Stimulated activated CD8-positive, alpha-beta memory T cell treated with anti-CD3 and anti-CD28 coated beads, Interleukin-4, amount 100 ng/mL, for 24 hours (primary cell): ENCODE results near the gene S100A16.
"Not testable (repeated sequence)": the region's sequence is repeated elsewhere in the genome, so short reads cannot be mapped to it uniquely, and the experiment has no call there.

Experiments
- DNase-seq: peaks from one replicate; pipeline ENCODE4 v3.0.0-alpha.2; 2020; ENCODE audit warnings: low read depth

S100A16 gene

GRCh38 chr1:153585006-153585405, 27.9 kb downstream of the S100A16 start:
- DNase-seq: no peak

- no peak for DNase-seq
These were observed 29.0 kb downstream of the S100A16 start for GRCh38 chr1:153583976-153584375.

GRCh38 chr1:153583514-153583913, 29.4 kb downstream of the S100A16 start:
- not testable (repeated sequence) for DNase-seq

GRCh38 chr1:153582836-153583235, 30.1 kb downstream of the S100A16 start:
- not testable (repeated sequence) for DNase-seq

- no peak for DNase-seq
These were observed 34.0 kb downstream of the S100A16 start for GRCh38 chr1:153578936-153579335.

- DNase-seq: no peak
These were observed 34.4 kb downstream of the S100A16 start for GRCh38 chr1:153578490-153578889.

- no peak for DNase-seq
These were observed 35.3 kb downstream of the S100A16 start for GRCh38 chr1:153577624-153578051.

- no peak for DNase-seq
These were observed 35.8 kb downstream of the S100A16 start for GRCh38 chr1:153577138-153577537.

- not testable (repeated sequence) for DNase-seq
These were observed 37.4 kb downstream of the S100A16 start for GRCh38 chr1:153575497-153575896.

- not testable (repeated sequence) for DNase-seq
These were observed 37.9 kb downstream of the S100A16 start for GRCh38 chr1:153575081-153575491.

- no peak for DNase-seq
These were observed 39.6 kb downstream of the S100A16 start for GRCh38 chr1:153573351-153573750.

- no peak for DNase-seq
These were observed 40.3 kb downstream of the S100A16 start for GRCh38 chr1:153572569-153573015.

- DNase-seq: no peak
These were observed 41.2 kb downstream of the S100A16 start for GRCh38 chr1:153571706-153572105.

- no peak for DNase-seq
These were observed 42.1 kb downstream of the S100A16 start for GRCh38 chr1:153570874-153571273.

GRCh38 chr1:153569465-153569864, 43.5 kb downstream of the S100A16 start:
- no peak for DNase-seq

- DNase-seq: peak; percentile 71
These were observed 44.4 kb downstream of the S100A16 start for GRCh38 chr1:153568367-153569099.

- no peak for DNase-seq
These were observed 45.1 kb downstream of the S100A16 start for GRCh38 chr1:153567621-153568366.

GRCh38 chr1:153566414-153567371, 46.2 kb downstream of the S100A16 start:
- peak; percentile 79 for DNase-seq

GRCh38 chr1:153565529-153566374, 47.2 kb downstream of the S100A16 start, which contains the start of gene S100A2:
TSS of gene S100A2 (minus strand) at chr1:153565844. CDS start at chr1:153563877, 1,967 bp downstream.
- peak; percentile 32 for DNase-seq

- DNase-seq: no peak
These were observed 48.9 kb downstream of the S100A16 start for GRCh38 chr1:153563991-153564390.

- no peak for DNase-seq
These were observed 49.4 kb downstream of the S100A16 start for GRCh38 chr1:153563483-153563901.
